GM18858 (cell line): Measurements from ENCODE around the gene CTNNA2.

Source experiments
- ATAC-seq: cut with Tn5 transposase; IDR thresholded peaks from one replicate; pipeline ENCODE4 v1.9.1; 2021; ENCODE audit not compliant: unreplicated experiment

The CTNNA2 gene

GRCh38 chr2:79975791-79976565 is 463.1 kb downstream of the CTNNA2 start:
- ATAC-seq, result no peak

GRCh38 chr2:79977792-79978191 is 464.9 kb downstream of the CTNNA2 start:
- no peak for ATAC-seq

DNA sequence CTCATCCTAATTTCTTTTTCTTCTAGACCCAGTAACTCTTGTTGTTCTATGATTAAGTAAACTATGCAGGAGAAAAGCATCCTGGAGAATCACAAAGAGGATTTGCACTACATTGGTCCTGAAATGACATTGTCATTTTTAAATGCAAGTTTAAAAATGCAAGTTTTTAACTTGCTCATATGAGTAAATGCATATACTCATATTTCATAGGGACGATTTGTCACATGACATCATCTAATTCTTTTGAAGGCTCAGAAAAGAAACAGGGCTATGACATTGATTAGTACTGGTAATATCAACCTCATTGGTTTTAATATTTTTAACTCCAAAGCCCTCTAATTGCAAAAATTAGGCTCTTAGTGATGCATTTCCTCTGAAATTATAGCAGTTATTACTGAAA is 467.3 kb downstream of the CTNNA2 start:
- no peak for ATAC-seq

DNA sequence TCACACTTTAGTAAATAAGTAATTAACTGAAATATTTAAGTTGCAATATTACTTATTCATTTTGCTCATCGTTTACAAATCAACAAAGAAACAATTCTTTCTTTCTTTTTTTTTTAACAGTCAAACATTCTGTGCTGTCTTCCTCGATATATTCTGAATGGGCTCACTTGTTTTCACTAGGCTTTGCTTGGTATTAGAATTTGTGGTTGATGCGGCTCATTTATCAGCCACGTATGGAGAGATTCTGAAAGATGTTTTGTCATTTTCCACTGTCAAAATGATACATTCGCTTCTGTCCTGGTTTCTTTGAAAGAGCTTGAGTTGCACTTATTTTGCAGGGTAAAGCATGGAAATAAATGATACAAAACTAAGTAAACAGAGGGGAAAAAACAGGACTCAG is 468.0 kb downstream of the CTNNA2 start:
- ATAC-seq, result no peak

DNA sequence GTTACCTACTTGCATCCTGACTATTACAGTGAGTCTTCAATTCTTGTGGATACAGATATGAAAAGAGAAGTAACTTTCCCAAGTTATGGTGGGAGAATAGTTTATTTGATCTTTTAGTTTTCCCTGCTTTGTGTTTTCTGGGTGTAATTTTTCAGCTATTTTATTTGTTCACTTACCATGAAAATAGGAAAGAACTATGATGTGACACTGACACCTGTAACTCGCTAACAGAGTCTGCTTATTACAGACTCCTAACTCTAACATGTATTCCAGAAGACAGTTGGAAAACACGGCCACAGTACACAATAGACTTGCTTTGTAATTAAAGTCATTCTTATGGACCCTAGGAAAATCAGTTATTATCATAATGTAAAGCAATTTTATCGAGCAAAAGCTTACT is 468.5 kb downstream of the CTNNA2 start:
- no peak for ATAC-seq

- ATAC-seq, result no peak
Measured at GRCh38 chr2:79982445-79982844, 469.6 kb downstream of the CTNNA2 start.

GRCh38 chr2:79984476-79984875 is 471.6 kb downstream of the CTNNA2 start:
- no peak for ATAC-seq

DNA sequence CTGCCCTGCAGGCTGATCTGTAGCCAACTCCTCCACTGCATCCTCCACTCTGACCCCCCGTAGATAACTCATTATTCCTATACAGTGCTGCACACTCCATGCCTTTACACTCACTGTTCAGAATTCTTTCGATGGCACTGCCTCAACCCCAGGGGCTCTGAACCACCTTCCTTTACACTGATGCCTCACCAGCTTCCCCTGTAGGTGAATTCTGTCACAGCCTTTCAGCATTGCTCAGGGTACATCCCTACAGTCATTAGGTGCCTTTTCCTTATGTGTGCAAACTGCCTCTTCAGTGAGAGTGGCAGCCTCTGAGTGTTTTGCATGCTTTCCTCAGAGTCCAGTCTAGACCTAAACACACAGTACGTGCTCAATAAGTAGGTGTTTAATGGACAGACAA is 472.3 kb downstream of the CTNNA2 start:
- ATAC-seq, result no peak

- ATAC-seq, result no peak
Measured at GRCh38 chr2:79985571-79985970, 472.7 kb downstream of the CTNNA2 start.

- no peak for ATAC-seq
Measured at GRCh38 chr2:79993144-79993543, 480.3 kb downstream of the CTNNA2 start.

DNA sequence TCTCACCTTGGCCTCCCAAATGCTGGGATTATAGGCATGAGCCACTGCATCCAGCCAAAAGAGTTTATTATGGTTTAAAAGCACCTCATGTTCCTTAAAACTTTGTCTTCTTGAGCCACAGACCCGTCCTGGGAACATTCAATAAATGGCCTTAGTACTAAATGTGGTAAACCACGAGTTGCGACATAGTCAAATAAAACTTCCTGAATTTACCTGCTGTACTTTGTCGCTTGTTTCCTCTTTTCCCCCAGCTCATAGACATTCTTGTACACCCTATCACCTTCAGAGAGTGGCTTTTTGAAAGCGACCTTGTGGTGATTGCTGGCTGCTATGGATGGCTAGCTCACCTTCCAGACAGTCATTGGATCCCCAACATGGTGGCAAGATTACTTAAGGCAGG is 481.3 kb downstream of the CTNNA2 start:
- ATAC-seq, result no peak

- no peak for ATAC-seq
Measured at GRCh38 chr2:79994965-79995364, 482.1 kb downstream of the CTNNA2 start.

DNA sequence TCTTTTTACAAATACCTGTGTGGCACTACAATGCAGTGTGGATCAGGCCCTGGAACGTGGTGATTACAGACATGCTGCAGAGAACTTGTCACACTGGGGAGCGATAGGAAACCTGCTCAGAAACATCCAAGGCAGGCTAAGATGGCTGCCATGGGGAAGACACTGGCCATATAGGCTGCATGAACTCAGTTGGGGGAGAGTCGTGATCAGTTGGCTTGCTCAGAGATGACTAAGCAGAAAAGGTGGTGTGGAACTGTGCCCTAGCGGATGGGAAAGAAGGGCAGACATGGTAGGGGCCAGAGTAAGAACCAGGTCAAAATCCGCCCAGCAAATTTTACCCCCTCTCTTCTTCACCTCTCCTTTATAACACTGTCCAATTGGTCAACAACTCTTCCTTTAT is 483.9 kb downstream of the CTNNA2 start:
- ATAC-seq, result no peak

- ATAC-seq, result no peak
Measured at GRCh38 chr2:80001701-80002101, 488.9 kb downstream of the CTNNA2 start.

- ATAC-seq, result no peak
Measured at GRCh38 chr2:80002112-80002511, 489.3 kb downstream of the CTNNA2 start.

DNA sequence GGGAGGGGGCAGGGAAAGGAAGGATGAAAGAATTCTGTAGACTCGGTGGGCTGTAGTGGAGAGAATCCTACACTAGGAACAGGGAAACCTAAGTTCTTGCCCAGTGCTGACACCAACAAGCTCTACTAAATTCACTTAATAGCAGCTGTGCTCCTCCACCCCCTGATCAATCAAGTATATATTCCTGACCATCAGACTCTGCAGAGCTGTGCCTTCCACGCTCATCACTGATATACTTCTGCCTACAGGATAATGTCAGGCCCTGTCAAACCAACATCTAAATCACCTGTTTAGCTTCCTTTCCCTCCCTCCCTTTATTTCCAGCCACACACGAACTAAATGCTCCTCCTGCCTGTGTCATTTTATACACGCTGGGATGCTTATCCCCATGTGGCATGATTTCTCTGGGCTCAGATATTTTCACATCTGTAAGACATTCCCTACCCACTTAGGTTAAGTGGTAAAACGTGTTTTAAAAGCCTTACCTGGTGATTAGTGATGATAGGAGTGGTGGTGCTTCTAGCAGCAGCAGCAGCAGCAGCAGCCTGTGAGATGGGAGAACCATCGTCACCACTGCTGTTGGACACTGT is 489.8 kb downstream of the CTNNA2 start:
- no peak for ATAC-seq

DNA sequence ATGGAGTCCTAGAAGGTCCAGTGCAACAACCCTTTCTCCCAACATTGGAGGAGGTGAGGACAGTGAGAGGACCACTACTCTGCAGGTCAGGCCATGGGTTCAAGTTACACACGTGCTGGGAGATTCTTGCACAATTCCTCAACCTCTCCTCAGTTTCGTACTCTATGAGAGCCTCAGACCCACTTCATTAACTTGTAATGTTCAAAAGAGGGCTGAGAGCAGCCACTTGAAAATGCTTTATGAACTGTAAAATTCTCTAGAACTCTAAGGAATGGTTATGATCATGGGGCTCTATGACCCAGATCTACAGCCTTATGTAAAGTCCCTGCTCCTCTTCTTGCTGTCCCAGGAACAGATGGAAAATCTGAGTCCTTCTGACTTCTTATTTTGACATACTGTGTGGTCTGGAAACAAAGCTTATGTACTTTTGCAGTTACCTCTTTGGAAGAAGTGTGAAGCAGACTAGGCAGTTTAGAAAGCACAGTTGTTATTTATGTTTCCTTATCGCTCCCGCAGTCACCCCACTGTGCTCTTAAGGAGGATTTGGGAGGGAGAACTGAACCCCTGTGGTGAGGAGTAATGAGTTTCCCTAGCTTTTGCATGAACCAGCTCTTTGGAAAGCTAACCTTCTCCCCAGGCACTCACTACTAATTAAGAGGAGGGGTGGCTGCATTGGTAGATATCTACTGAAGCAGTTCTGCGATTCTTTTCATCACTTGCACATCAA is 495.1 kb downstream of the CTNNA2 start:
- ATAC-seq, result no peak

DNA sequence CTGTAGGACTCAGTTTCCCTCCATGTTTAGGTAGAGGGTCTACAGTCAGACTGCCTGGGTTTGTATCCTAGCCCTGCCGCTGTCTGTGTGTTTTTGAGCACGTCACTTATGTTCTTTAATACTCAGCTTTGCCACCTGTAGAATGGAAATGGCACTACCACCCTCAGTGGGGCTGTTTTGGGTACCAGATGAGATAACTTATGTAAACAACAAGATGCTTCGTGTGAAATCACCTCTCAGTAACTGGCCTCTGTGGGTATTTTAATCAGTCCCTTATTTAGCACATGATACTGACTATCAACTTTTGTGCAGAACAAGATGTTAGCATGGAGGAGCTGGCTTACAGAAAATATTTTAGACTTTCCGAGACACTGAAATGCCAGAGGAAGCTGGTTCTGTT is 495.7 kb downstream of the CTNNA2 start:
- ATAC-seq, result no peak

- no peak for ATAC-seq
Measured at GRCh38 chr2:80009211-80009610, 496.4 kb downstream of the CTNNA2 start.

GRCh38 chr2:80012061-80012460 is 499.2 kb downstream of the CTNNA2 start:
- no peak for ATAC-seq

GRCh38 chr2:80014637-80015036 is 501.8 kb downstream of the CTNNA2 start:
- no peak for ATAC-seq

DNA sequence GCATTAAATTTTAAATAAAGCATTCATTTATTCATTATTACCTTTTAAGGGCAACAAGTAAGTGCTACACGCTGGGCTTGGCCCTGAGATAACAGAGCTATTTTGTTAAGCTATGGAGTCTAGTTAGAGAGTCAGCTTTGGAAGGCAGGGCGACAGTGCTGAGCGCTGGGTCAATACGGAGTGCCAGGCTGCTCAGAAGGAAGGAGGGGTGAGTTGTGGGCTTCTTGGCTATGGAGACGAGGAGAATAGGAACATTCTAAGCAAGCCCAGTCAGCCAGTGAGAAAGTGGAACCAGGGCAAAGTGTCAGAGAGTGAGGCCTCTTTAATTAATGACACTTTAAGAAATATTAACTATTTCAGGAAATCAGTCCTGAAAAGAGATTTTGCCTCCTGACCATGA is 503.3 kb downstream of the CTNNA2 start:
- ATAC-seq, result no peak
